ENCODE measurements around the gene FAM193A. TPM values are rescaled to one million over a fixed set of nuclear protein-coding genes. Genes with fewer than 3 reads are reported as not detected.

Gene FAM193A
- total RNA-seq, 1 donor from 2014 or later: 45.5 TPM

DNA sequence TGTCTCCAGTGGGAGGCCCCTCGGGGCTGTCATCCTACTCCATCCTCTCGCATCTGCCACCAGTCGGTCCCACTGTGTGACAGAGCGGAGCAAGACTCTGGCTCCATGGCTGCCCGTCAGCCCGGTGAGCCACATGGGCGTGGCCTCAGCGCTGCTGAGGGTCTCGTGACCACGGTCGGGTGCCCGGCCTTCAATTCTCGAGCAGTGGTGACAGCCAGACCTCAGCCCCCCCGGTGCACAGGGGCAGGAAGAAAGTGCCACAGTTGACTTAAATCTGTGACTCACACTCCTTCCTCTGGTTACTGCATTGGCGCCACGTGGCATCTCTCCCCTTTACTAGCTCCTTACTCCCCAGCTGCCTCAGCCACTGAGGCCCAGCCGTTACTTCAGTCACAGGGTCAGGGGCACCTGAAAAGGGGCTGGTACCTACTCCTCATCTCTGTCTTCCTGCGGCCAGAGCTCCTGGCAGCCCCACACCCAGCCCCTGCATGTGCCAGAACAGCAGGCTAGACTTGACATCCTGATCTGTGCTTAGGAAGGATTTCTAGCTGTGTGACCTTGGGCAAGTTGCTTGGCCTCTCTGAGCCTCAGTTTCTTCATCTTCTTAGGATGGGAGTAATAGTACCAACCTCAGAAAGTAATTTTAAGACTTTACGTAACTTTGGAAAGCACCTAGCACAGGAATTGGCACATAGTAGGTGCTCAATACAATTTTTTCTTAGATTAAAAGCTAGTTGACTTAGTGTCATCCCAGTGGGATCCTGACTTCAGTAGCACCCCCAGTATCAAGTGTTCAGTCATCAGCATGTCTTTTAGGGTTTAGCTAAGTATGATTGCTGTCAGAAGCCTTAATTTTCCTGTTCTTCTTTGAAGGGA is 153.6 kb downstream of the FAM193A start:
- Mint-ChIP-seq H3K27me3 (ENCODE audit: low read depth) (no peaks in the 10 kb centered on the region), H3K36me3 (ENCODE audit: low read depth) (peaks cover 31% of the 10 kb centered on the region), H3K9me3 (no peaks in the 10 kb centered on the region), H3K27ac (ENCODE audit: unreplicated experiment) (no peak overlapping the region), H3K4me3 (no peak overlapping the region), H3K4me1 (no peaks in the 10 kb centered on the region)
- TF ChIP-seq, protein P1, sequence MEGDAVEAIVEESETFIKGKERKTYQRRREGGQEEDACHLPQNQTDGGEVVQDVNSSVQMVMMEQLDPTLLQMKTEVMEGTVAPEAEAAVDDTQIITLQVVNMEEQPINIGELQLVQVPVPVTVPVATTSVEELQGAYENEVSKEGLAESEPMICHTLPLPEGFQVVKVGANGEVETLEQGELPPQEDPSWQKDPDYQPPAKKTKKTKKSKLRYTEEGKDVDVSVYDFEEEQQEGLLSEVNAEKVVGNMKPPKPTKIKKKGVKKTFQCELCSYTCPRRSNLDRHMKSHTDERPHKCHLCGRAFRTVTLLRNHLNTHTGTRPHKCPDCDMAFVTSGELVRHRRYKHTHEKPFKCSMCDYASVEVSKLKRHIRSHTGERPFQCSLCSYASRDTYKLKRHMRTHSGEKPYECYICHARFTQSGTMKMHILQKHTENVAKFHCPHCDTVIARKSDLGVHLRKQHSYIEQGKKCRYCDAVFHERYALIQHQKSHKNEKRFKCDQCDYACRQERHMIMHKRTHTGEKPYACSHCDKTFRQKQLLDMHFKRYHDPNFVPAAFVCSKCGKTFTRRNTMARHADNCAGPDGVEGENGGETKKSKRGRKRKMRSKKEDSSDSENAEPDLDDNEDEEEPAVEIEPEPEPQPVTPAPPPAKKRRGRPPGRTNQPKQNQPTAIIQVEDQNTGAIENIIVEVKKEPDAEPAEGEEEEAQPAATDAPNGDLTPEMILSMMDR (conservative IDR thresholded peaks at IDR 0.05): no peak
- no peak for DNase-seq (ENCODE audit: low read depth, low spot score)

DNA sequence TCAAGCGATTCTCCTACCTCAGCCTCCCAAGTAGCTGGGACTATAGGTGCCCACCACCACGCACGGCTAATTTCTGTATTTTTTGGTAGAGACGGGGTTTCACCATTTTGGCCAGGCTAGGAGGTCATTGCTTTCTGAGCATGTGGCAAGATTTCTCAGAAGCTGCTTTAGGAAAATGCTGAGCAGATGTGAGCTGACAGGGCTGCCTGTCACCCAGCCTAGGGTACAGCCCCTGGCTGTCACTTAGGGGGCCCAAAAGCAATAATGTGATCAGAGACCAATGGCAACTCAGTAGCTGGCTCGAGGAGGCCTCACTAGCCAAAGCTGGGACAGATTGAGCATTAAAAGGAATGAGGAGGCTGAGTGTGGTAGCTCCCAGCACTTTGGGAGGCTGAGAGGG is 154.9 kb downstream of the FAM193A start:
- H3K27me3 Mint-ChIP-seq (ENCODE audit: low read depth): no peaks in the 10 kb centered on the region
- H3K9me3 Mint-ChIP-seq: no peaks in the 10 kb centered on the region
- H3K4me3 Mint-ChIP-seq: no peak overlapping the region
- no peak for DNase-seq (ENCODE audit: low read depth, low spot score)
- TF ChIP-seq, protein P1 (conservative IDR thresholded peaks at IDR 0.05): no peak
- H3K27ac Mint-ChIP-seq (ENCODE audit: unreplicated experiment): no peak overlapping the region
- peaks cover 31% of the 10 kb centered on the region for H3K36me3 Mint-ChIP-seq (ENCODE audit: low read depth)
- H3K4me1 Mint-ChIP-seq: no peaks in the 10 kb centered on the region

DNA sequence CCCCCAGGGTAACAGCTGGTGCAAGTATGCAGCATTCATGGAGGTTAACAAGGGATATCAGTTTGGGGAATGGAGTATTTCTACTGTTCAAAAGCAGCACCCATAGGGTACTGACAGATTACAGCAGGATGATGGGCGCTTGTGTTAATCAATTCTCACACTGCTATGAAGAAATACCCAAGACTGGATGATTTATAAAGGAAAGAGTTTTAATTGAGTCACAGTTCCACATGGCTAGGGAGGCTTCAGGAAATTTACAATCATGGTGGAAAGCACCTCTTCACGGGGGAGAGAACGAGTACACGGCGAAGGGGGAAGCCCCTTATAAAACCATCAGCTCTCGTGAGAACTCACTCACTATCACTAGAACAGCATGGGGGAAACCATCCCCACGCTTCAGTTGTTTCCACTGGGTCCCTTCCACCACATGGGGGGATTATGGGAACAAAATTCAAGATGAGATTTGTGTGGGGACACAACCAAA is 155.5 kb downstream of the FAM193A start:
- Mint-ChIP-seq H3K36me3 (ENCODE audit: low read depth) (peaks cover 36% of the 10 kb centered on the region), H3K4me1 (no peaks in the 10 kb centered on the region)

DNA sequence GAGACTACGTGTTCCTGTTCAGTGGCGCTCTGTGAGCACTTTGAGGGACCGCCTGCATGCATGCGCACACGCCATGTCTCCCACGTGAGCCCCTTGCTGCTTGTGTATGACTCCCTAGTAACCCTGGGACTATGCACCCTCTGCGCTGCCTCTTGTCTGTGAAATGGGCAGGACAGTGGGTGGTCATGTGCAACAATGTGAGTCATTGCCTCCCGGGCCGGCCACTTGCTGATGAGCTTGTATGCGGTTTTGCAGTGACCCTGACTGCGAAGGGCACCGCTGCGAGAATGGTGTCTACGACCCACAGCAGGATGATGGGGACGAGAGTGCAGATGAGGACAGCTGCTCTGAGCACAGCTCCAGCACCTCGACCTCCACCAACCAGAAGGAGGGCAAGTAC is 158.2 kb downstream of the FAM193A start:
- no peak overlapping the region for H3K4me3 Mint-ChIP-seq
- no peak for DNase-seq (ENCODE audit: low read depth, low spot score)
- no peaks in the 10 kb centered on the region for H3K9me3 Mint-ChIP-seq
- no peak overlapping the region for H3K27ac Mint-ChIP-seq (ENCODE audit: unreplicated experiment)
- no peaks in the 10 kb centered on the region for H3K27me3 Mint-ChIP-seq (ENCODE audit: low read depth)
- TF ChIP-seq, protein P1 (conservative IDR thresholded peaks at IDR 0.05): no peak
- H3K4me1 Mint-ChIP-seq: no peaks in the 10 kb centered on the region
- peaks cover 31% of the 10 kb centered on the region for H3K36me3 Mint-ChIP-seq (ENCODE audit: low read depth)

More for the DNA sequence above, 155.5 kb downstream of the FAM193A start:
- Mint-ChIP-seq H3K27me3 (ENCODE audit: low read depth) (no peaks in the 10 kb centered on the region), H3K27ac (ENCODE audit: unreplicated experiment) (peak overlapping the region; percentile 74), H3K4me3 (no peak overlapping the region), H3K9me3 (no peaks in the 10 kb centered on the region)
- TF ChIP-seq, protein P1 (conservative IDR thresholded peaks at IDR 0.05): no peak
- no peak for DNase-seq (ENCODE audit: low read depth, low spot score)

DNA sequence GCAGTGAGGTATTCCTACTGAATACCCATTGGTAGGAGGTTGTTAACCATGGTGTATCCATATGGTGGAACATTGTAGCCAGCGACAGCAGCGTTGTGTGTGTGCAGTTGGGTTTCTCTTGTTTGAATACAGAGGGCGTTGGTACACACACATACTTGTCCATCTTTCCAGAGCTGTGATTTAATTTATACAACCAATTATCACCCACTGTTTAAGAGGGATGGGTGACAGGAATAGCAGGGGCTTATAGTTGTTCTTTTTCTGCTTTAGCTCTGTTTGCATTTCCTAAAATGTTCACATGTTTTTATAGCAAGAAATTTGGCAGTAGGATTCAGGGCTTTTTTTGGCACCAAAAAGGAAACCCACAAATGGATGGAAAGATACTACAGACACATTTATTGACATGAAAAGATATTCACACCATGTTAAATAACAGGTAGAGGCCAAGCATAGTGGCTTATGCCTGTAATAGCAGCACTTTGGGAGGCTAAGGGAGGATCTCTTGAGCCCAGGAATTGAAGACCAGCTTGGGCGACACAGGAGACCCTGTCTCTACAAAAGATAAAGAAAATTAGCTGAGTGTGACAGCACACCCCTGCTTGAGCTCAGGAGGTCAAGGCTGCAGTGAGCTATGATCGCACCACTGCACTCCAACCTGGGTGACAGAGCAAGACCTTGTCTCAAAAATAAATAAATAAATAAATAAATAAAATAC is 159.1 kb downstream of the FAM193A start:
- no peaks in the 10 kb centered on the region for H3K9me3 Mint-ChIP-seq
- no peaks in the 10 kb centered on the region for H3K4me1 Mint-ChIP-seq
- H3K27me3 Mint-ChIP-seq (ENCODE audit: low read depth): no peaks in the 10 kb centered on the region
- no peak for DNase-seq (ENCODE audit: low read depth, low spot score)
- H3K27ac Mint-ChIP-seq (ENCODE audit: unreplicated experiment): no peak overlapping the region
- TF ChIP-seq, protein P1 (conservative IDR thresholded peaks at IDR 0.05): no peak
- peaks cover 31% of the 10 kb centered on the region for H3K36me3 Mint-ChIP-seq (ENCODE audit: low read depth)
- H3K4me3 Mint-ChIP-seq: no peak overlapping the region

Measured in neural crest cell (in vitro differentiated cells).